Left ventricle myocardium inferior (tissue), 1 donor: ENCODE measurements around the gene ORM2. TPM values are rescaled to one million over a fixed set of nuclear protein-coding genes. Genes with fewer than 3 reads are reported as not detected.

Experiments
- DNase-seq: peaks from one replicate; pipeline ENCODE4 v3.0.0-alpha.2; 2020
- H3K27ac ChIP-seq: fragments of 200-600 bp; replicated peaks from 2 replicates; pipeline ENCODE4 v1.8.0; 2021
- H3K27me3 ChIP-seq: fragments of 200-600 bp; 2 replicates; pipeline ENCODE4 v1.8.0; 2021; ENCODE audit warnings: low read depth
- H3K36me3 ChIP-seq: fragments of 200-600 bp; 2 replicates; pipeline ENCODE4 v1.8.0; 2021
- H3K4me1 ChIP-seq: fragments of 200-600 bp; 2 replicates; pipeline ENCODE4 v1.8.0; 2021
- H3K4me3 ChIP-seq: fragments of 200-600 bp; 2 replicates; pipeline ENCODE4 v1.8.0; 2021; ENCODE audit warnings: mild to moderate bottlenecking, moderate library complexity
- H3K9me3 ChIP-seq: fragments of 200-600 bp; replicated peaks from 2 replicates; pipeline ENCODE4 v1.8.0; 2021
- intact Hi-C: fragments of 100-400 bp; cut with micrococcal nuclease; formaldehyde crosslinking; loops from one replicate; pipeline ENCODE4 v1.11.0; 2022
- total RNA-seq: library from RNA; stranded (reverse); fragmentation: NEBNext Ultra II Directional; extraction: Animal tissue kit (Norgen Biotek cat#: 25700); gene quantifications from one replicate; pipeline ENCODE4 v1.2.1, GENCODE V29; 2021
- TF ChIP-seq, protein P1 (sequence below): fragments of 200-600 bp; IDR thresholded peaks from 2 replicates; pipeline ENCODE4 v1.8.0; 2021; ENCODE audit warnings: antibody characterized with exemption, mild to moderate bottlenecking, borderline replicate concordance
- donor health status: DM: no; HTN: yes; CAD: no; lungs with severe emphysema.

ORM2 gene
- total RNA-seq, 1 donor from 2014 or later: not detected

DNA sequence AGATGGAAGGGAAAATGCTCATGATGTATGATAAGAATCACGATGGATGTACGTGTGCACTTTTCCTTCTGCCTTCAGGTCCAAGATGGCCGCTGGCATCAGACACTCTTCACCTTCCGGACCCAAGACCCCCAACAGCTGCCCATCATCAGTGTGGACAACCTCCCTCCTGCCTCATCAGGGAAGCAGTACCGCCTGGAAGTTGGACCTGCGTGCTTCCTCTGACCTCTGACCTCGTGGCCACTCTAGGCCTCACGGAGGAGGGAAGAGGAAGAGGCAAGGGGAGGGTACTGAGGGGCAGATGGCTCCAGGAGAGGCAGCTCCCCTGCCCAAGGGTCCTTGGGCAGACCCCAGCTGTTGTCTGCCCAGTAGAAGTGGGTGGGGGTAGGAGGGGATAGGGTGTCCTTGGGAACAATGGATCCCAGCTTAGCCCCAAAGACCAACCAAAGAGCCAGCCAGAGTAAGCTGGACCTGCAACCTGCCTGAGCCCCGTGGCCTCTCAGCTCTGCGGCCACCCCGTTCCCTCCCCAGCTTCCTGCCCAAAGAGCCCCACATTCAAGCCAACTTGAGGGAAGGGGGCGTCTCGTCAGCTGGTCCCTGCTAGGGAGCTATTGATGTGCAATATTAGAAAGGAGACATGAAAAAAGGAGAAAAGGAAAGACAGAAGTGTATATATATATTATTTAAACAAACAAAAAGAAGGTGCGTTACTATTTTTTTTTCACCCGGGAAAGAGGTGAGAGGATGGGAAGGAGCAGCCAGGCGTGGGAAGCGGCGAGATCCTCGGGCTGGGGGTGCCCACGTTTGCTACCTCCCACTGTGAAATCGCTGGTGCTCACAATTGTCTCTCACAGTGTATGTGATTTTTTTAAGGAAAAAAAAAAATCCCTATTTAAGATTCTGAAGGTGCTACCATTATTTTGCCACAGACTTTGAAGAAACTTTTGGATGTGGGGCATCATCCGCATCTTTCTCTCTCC lies 18.9 kb upstream of the ORM2 start:
- Histone ChIP-seq H3K27ac (no peak overlapping the region), H3K27me3 (no peaks in the 10 kb centered on the region), H3K4me1 (peaks cover 3% of the 10 kb centered on the region), H3K36me3 (peaks cover 11% of the 10 kb centered on the region), H3K9me3 (peaks cover 6% of the 10 kb centered on the region), H3K4me3 (no peak overlapping the region)
- intact Hi-C loops: no loop called here
- TF ChIP-seq, protein P1, sequence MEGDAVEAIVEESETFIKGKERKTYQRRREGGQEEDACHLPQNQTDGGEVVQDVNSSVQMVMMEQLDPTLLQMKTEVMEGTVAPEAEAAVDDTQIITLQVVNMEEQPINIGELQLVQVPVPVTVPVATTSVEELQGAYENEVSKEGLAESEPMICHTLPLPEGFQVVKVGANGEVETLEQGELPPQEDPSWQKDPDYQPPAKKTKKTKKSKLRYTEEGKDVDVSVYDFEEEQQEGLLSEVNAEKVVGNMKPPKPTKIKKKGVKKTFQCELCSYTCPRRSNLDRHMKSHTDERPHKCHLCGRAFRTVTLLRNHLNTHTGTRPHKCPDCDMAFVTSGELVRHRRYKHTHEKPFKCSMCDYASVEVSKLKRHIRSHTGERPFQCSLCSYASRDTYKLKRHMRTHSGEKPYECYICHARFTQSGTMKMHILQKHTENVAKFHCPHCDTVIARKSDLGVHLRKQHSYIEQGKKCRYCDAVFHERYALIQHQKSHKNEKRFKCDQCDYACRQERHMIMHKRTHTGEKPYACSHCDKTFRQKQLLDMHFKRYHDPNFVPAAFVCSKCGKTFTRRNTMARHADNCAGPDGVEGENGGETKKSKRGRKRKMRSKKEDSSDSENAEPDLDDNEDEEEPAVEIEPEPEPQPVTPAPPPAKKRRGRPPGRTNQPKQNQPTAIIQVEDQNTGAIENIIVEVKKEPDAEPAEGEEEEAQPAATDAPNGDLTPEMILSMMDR: no peak
- DNase-seq: no peak

DNA sequence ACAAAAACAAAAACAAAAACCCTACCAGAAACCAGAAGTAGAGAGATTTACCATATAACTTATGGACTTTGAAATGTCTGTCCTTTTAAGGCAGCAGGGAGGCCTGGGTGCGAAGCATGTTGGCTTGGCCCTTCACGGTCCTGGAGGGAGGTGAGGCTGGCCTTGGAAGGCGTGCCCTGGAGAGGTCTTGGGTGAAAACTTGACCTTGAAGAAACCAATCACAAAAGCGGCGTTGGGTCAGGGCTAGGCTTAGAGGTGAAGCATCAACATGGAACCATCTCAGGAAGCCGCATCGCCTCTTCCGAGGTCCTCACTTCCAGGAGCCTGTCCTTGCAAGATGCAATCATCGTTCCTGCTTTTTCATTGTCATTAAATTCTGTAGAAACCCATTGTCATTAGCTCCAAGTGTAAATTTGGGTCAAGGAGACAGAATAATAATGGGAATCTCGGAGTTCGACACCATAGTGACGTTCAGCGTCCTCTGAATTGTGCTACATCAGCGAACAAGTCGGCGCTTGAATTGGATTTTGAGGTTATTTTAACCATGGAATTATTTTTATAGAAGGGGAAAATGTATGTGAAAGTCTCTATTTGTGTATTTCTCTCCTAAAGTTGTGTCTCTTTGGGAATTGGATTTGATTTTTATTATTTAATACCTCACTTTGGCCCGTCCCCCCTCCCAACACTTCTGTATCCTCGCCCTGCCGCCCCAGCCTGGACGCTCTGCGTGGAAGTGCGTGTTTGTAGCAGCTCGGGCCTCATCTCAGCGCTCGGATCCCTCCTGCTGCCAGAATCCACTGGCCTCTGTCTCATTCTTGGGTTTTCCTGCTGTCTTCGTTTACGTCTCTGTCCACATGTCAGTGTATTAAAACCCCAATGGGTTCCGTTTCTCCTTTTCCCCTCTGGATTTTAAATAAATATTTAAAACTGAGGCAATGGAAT lies 17.8 kb upstream of the ORM2 start:
- H3K27ac ChIP-seq: no peak overlapping the region
- peaks cover 3% of the 10 kb centered on the region for H3K27me3 ChIP-seq
- H3K4me1 ChIP-seq: no peaks in the 10 kb centered on the region
- H3K4me3 ChIP-seq: no peak overlapping the region
- intact Hi-C loops: no loop called here
- TF ChIP-seq, protein P1: no peak
- no peak for DNase-seq
- peaks cover 6% of the 10 kb centered on the region for H3K9me3 ChIP-seq
- peaks cover 9% of the 10 kb centered on the region for H3K36me3 ChIP-seq

DNA sequence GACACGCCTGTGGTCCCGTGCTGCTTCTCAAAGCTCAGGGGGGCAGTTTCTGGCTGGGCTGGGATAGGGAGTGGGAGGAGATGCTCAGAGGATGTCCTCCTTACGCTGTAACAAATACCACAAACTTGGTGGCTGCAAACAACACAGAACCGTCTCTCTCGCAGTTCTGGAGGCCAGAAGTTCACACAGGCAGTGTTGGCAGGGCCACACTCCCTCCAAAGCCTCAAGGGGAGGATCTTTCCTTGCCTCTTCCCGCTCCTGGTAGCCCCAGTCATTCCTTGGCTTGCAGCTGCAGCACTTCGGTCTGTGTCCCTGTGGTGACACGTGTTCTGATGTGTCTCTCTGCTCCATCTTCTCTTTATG lies 17.2 kb upstream of the ORM2 start:
- no peak overlapping the region for H3K27ac ChIP-seq
- peaks cover 4% of the 10 kb centered on the region for H3K27me3 ChIP-seq
- intact Hi-C loops: no loop called here
- H3K9me3 ChIP-seq: peaks cover 6% of the 10 kb centered on the region
- peaks cover 5% of the 10 kb centered on the region for H3K36me3 ChIP-seq
- TF ChIP-seq, protein P1: no peak
- no peaks in the 10 kb centered on the region for H3K4me1 ChIP-seq
- no peak for DNase-seq
- no peak overlapping the region for H3K4me3 ChIP-seq

DNA sequence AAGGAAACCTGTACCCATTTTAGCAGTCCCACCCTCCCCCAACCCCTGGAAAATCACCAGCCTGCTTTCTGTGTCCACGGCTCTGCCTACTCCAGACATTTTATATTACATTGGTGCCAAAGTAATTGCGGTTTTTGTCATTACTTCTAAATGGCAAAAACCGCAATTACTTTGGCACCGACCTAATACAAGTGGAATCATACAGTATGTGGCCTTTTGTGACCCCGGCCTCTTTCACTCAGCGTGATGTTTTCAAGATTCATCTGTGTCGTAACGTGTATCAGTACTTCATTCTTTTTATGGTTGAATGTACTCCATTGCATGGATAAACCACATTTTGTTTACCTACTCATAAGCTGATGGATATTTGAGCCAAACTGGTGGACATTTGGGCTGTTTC lies 16.5 kb upstream of the ORM2 start:
- H3K27ac ChIP-seq: no peak overlapping the region
- no peak overlapping the region for H3K4me3 ChIP-seq
- H3K27me3 ChIP-seq: peaks cover 4% of the 10 kb centered on the region
- peaks cover 5% of the 10 kb centered on the region for H3K36me3 ChIP-seq
- TF ChIP-seq, protein P1: no peak
- peaks cover 6% of the 10 kb centered on the region for H3K9me3 ChIP-seq
- DNase-seq: no peak
- no peaks in the 10 kb centered on the region for H3K4me1 ChIP-seq
- intact Hi-C loops: no loop called here

DNA sequence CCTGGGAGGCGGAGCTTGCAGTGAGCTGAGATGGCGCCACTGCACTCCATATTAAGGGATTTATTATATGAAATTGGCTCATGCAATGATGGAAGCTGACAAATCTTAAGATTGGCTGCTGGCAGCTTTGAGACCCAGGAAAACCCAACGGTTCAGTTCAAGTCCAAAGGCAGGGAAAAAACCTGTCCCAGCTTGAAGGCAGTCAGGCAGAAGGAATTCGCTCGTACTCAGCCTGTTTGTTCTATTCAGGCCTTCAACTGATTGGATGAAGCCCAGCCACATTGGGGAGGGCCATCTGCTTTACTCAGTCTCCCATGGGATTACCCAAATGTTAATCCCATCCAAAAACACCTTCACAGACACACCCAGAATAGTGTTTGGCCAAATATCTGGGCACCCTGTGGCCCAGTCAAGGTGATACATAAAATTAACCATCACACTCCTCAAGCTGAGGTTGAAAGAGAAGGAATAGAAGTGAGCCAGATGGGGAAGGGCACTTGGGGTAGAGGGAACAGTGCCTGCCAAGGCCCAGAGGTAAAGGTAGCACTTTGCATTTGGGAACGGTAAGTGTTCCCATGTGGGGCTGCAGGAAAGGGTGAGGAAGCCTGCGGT lies 15.3 kb upstream of the ORM2 start:
- no peak overlapping the region for H3K4me3 ChIP-seq
- peaks cover 5% of the 10 kb centered on the region for H3K36me3 ChIP-seq
- no peaks in the 10 kb centered on the region for H3K4me1 ChIP-seq
- intact Hi-C loops: no loop called here
- TF ChIP-seq, protein P1: no peak
- peaks cover 6% of the 10 kb centered on the region for H3K9me3 ChIP-seq
- H3K27me3 ChIP-seq: peaks cover 9% of the 10 kb centered on the region
- DNase-seq: no peak
- no peak overlapping the region for H3K27ac ChIP-seq
